HEK293 (cell line): ENCODE results near the gene SULF2.

ENCODE experiments used
- CTCF ChIA-PET: fragments of 350-600 bp; formaldehyde crosslinking; extraction: SDS; loops from one replicate; lab custom pipeline; 2021; ENCODE audit warnings: antibody characterized with exemption; lab: Yijun Ruan, JAX
- POLR2A ChIA-PET: fragments of 300-600 bp; formaldehyde crosslinking; extraction: SDS; loops from one replicate; lab custom pipeline; 2020; ENCODE audit warnings: antibody characterized with exemption, inconsistent platforms; lab: Yijun Ruan, JAX
- H3K27ac ChIP-seq: fragments of 200-500 bp; sonication (Bioruptor generic); 2 replicates; pipeline ENCODE4 v1.5.1; 2014; ENCODE audit warnings: low read depth, low read length, control low read depth, inconsistent platforms; ENCODE audit errors: extremely low read depth
- H3K36me3 ChIP-seq, 2 experiments: fragments of 200-500 bp in 1 of 2; sonication (Bioruptor generic) in 1 of 2; 1 replicate in 1 of 2; 2 replicates in 1 of 2; pipeline ENCODE4 v1.5.1; 2014 to 2017; ENCODE audit warnings: inconsistent platforms in 2 of 2, low read length in 2 of 2; ENCODE audit not compliant: control insufficient read depth in 2 of 2, insufficient read depth in 1 of 2
- H3K4me1 ChIP-seq: fragments of 200-500 bp; sonication (Bioruptor generic); 2 replicates; pipeline ENCODE4 v1.5.1; 2014; ENCODE audit warnings: mild to moderate bottlenecking, low read length, inconsistent platforms; ENCODE audit not compliant: control insufficient read depth, insufficient read depth
- H3K4me3 ChIP-seq: 2 replicates; pipeline ENCODE4 v1.5.1; 2011; ENCODE audit warnings: low read depth, mild to moderate bottlenecking, control low read depth, low read length, moderate library complexity
- H3K9me3 ChIP-seq: fragments of 200-500 bp; sonication (Bioruptor generic); 2 replicates; pipeline ENCODE4 v1.5.1; 2014; ENCODE audit warnings: low read depth, low read length, inconsistent platforms; ENCODE audit not compliant: control insufficient read depth, insufficient read depth
- FEZF1 ChIP-seq: fragments of 450-650 bp; formaldehyde crosslinking; IDR thresholded peaks from 2 replicates; pipeline ENCODE4 v1.5.1; 2016; ENCODE audit warnings: missing biosample characterization, missing genetic modification characterization
- GFI1B ChIP-seq: fragments of 450-650 bp; formaldehyde crosslinking; IDR thresholded peaks from 2 replicates; pipeline ENCODE4 v1.5.1; 2016; ENCODE audit warnings: missing biosample characterization, missing genetic modification characterization
- INSM2 ChIP-seq: fragments of 450-650 bp; formaldehyde crosslinking; IDR thresholded peaks from 2 replicates; pipeline ENCODE4 v1.5.1; 2016; ENCODE audit warnings: missing biosample characterization, missing genetic modification characterization
- MZF1 ChIP-seq: fragments of 450-650 bp; formaldehyde crosslinking; IDR thresholded peaks from 2 replicates; pipeline ENCODE4 v1.5.1; 2017; ENCODE audit warnings: missing biosample characterization, missing genetic modification characterization, borderline replicate concordance
- OSR2 ChIP-seq: fragments of 450-650 bp; formaldehyde crosslinking; IDR thresholded peaks from 2 replicates; pipeline ENCODE4 v1.5.1; 2016; ENCODE audit warnings: missing biosample characterization, missing genetic modification characterization
- OVOL3 ChIP-seq: fragments of 450-650 bp; formaldehyde crosslinking; IDR thresholded peaks from 2 replicates; pipeline ENCODE4 v1.5.1; 2016; ENCODE audit warnings: missing biosample characterization, missing genetic modification characterization
- PRDM6 ChIP-seq: fragments of 450-650 bp; formaldehyde crosslinking; IDR thresholded peaks from 2 replicates; pipeline ENCODE4 v1.5.1; 2017; ENCODE audit warnings: missing biosample characterization, missing genetic modification characterization
- SP7 ChIP-seq: fragments of 450-650 bp; formaldehyde crosslinking; IDR thresholded peaks from 2 replicates; pipeline ENCODE4 v1.5.1; 2016; ENCODE audit warnings: missing biosample characterization, missing genetic modification characterization
- WT1 ChIP-seq: fragments of 450-650 bp; formaldehyde crosslinking; IDR thresholded peaks from 2 replicates; pipeline ENCODE4 v1.5.1; 2016; ENCODE audit warnings: missing biosample characterization, missing genetic modification characterization
- YY1 ChIP-seq: fragments of 450-650 bp; formaldehyde crosslinking; IDR thresholded peaks from 2 replicates; pipeline ENCODE4 v1.5.1; 2018; ENCODE audit warnings: missing biosample characterization, missing genetic modification characterization
- ZBTB20 ChIP-seq: fragments of 450-650 bp; formaldehyde crosslinking; IDR thresholded peaks from 2 replicates; pipeline ENCODE4 v1.5.1; 2016; ENCODE audit warnings: missing biosample characterization, missing genetic modification characterization
- ZFHX2 ChIP-seq: fragments of 450-650 bp; formaldehyde crosslinking; conservative IDR thresholded peaks from 2 replicates; pipeline ENCODE4 v1.5.1; 2016; ENCODE audit warnings: missing biosample characterization, missing genetic modification characterization
- ZNF148 ChIP-seq: fragments of 450-650 bp; formaldehyde crosslinking; IDR thresholded peaks from 2 replicates; pipeline ENCODE4 v1.5.0; 2017; ENCODE audit warnings: missing biosample characterization, missing genetic modification characterization, borderline replicate concordance
- ZNF266 ChIP-seq: fragments of 450-650 bp; formaldehyde crosslinking; IDR thresholded peaks from 2 replicates; pipeline ENCODE4 v1.5.1; 2016; ENCODE audit warnings: missing biosample characterization, missing genetic modification characterization, low read depth
- ZNF366 ChIP-seq: fragments of 450-650 bp; formaldehyde crosslinking; conservative IDR thresholded peaks from 2 replicates; pipeline ENCODE4 v1.5.1; 2016; ENCODE audit warnings: missing biosample characterization, missing genetic modification characterization
- ZNF561 ChIP-seq: fragments of 450-650 bp; IDR thresholded peaks from 2 replicates; pipeline ENCODE4 v1.5.1; 2018; ENCODE audit warnings: missing biosample characterization, missing genetic modification characterization, borderline replicate concordance
- ZNF600 ChIP-seq: fragments of 450-650 bp; formaldehyde crosslinking; IDR thresholded peaks from 2 replicates; pipeline ENCODE4 v1.5.1; 2016; ENCODE audit warnings: missing biosample characterization, missing genetic modification characterization
- ZNF610 ChIP-seq: fragments of 450-650 bp; formaldehyde crosslinking; IDR thresholded peaks from 2 replicates; pipeline ENCODE4 v1.5.1; 2016; ENCODE audit warnings: missing biosample characterization, missing genetic modification characterization, borderline replicate concordance
- ZNF658 ChIP-seq: fragments of 450-650 bp; formaldehyde crosslinking; IDR thresholded peaks from 2 replicates; pipeline ENCODE4; 2016; ENCODE audit warnings: missing biosample characterization, missing genetic modification characterization
- ZNF777 ChIP-seq: fragments of 450-650 bp; formaldehyde crosslinking; IDR thresholded peaks from 2 replicates; pipeline ENCODE4 v1.5.1; 2017; ENCODE audit warnings: missing biosample characterization, missing genetic modification characterization, borderline replicate concordance
- ZXDB ChIP-seq: fragments of 450-650 bp; formaldehyde crosslinking; IDR thresholded peaks from 2 replicates; pipeline ENCODE4 v1.5.1; 2016; ENCODE audit warnings: missing biosample characterization, missing genetic modification characterization
- TF ChIP-seq, protein P1 (sequence below): fragments of 450-650 bp; formaldehyde crosslinking; IDR thresholded peaks from 2 replicates; pipeline ENCODE4 v1.5.1; 2016; ENCODE audit warnings: missing biosample characterization, missing genetic modification characterization
- TF ChIP-seq, protein P2 (sequence below): fragments of 450-650 bp; IDR thresholded peaks from 2 replicates; pipeline ENCODE4 v1.5.1; 2018; ENCODE audit warnings: missing biosample characterization, mild to moderate bottlenecking, missing genetic modification characterization
- TF ChIP-seq, protein P3 (sequence below): fragments of 450-650 bp; formaldehyde crosslinking; IDR thresholded peaks from 2 replicates; pipeline ENCODE4 v1.5.1; 2016; ENCODE audit warnings: missing biosample characterization, missing genetic modification characterization

SULF2 gene

GRCh38 chr20:47789764-47790579, 4.7 kb upstream of the SULF2 start (continued):
- TF ChIP-seq, protein P1, sequence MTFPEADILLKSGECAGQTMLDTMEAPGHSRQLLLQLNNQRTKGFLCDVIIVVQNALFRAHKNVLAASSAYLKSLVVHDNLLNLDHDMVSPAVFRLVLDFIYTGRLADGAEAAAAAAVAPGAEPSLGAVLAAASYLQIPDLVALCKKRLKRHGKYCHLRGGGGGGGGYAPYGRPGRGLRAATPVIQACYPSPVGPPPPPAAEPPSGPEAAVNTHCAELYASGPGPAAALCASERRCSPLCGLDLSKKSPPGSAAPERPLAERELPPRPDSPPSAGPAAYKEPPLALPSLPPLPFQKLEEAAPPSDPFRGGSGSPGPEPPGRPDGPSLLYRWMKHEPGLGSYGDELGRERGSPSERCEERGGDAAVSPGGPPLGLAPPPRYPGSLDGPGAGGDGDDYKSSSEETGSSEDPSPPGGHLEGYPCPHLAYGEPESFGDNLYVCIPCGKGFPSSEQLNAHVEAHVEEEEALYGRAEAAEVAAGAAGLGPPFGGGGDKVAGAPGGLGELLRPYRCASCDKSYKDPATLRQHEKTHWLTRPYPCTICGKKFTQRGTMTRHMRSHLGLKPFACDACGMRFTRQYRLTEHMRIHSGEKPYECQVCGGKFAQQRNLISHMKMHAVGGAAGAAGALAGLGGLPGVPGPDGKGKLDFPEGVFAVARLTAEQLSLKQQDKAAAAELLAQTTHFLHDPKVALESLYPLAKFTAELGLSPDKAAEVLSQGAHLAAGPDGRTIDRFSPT = peak; percentile 45; the same call in 1 of the 2 replicates
- TF ChIP-seq ZNF148 = no peak

DNA sequence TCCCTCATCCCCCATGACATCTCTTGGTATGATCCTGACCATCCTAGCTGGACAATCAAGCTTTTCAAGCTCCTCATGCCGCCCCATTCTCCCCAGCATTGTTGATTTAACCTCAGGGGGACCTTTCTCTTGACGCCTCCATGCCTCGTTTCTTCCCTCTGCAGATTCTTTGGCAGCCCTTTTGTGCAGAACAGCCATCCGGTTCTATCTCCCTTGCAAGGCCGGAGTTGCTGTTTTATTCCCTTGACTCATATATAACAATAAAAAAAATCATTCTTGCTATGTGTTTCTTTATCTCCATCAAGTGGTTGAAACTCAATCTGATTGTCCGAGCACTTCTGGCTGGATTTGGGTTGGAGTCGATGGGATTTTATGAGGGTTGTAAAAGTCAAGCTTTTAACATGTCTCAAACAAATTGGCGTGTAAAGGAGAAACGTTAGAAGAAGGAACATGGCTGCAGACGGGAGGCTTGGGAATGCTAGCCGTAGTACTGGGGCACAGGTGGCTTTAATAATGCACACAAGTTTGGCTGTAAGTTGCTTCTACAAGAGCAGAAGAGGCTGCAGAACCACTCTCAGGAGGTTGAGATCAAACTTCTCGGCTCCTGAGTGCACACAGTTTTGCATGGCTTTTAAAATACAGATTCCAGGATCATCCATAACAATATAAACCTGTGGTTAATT, 3.9 kb upstream of the SULF2 start:
- peaks cover 20% of the 10 kb centered on the region for H3K4me1 ChIP-seq
- H3K9me3 ChIP-seq = no peaks in the 10 kb centered on the region
- H3K36me3 ChIP-seq = no peaks in the 10 kb centered on the region
- no peak overlapping the region for H3K4me3 ChIP-seq
- H3K27ac ChIP-seq = peak overlapping the region; percentile 47; the same call in 1 of the 2 replicates
- CTCF ChIA-PET = interaction anchor here (1.5 kb wide), 1 partner anchor 832 kb away, joined by 3 read pairs; no protein-coding TSS in a partner anchor
- POLR2A ChIA-PET = no interaction called here
- TF ChIP-seq FEZF1 = peak; percentile 88
- TF ChIP-seq ZNF266 (tag by site-specific recombination) = no peak
- TF ChIP-seq ZNF366 (tag by site-specific recombination) = 0 out of 2 replicates have a peak, but pooled peaks have one; percentile 15
- TF ChIP-seq ZNF561 = peak; percentile 78
- TF ChIP-seq, protein P2, sequence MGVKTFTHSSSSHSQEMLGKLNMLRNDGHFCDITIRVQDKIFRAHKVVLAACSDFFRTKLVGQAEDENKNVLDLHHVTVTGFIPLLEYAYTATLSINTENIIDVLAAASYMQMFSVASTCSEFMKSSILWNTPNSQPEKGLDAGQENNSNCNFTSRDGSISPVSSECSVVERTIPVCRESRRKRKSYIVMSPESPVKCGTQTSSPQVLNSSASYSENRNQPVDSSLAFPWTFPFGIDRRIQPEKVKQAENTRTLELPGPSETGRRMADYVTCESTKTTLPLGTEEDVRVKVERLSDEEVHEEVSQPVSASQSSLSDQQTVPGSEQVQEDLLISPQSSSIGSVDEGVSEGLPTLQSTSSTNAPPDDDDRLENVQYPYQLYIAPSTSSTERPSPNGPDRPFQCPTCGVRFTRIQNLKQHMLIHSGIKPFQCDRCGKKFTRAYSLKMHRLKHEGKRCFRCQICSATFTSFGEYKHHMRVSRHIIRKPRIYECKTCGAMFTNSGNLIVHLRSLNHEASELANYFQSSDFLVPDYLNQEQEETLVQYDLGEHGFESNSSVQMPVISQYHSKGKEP (tag by site-specific recombination) = peak; percentile 50
- TF ChIP-seq SP7 (tag by site-specific recombination) = peak; percentile 46
- TF ChIP-seq MZF1 (tag by site-specific recombination) = peak; percentile 27; the same call in 1 of the 2 replicates
- peak; percentile 85 for TF ChIP-seq ZXDB (tag by site-specific recombination)
- TF ChIP-seq ZNF658 (tag by site-specific recombination) = no peak
- peak; percentile 82 for TF ChIP-seq ZFHX2 (tag by site-specific recombination)
- peak; percentile 49; the same call in 1 of the 2 replicates for TF ChIP-seq ZNF600 (tag by site-specific recombination)
- no peak for TF ChIP-seq ZNF777
- peak; percentile 95 for TF ChIP-seq PRDM6
- peak; percentile 41; the same call in 1 of the 2 replicates for TF ChIP-seq ZNF610 (tag by site-specific recombination)
- peak; percentile 52; the same call in 1 of the 2 replicates for TF ChIP-seq GFI1B
- TF ChIP-seq, protein P3, sequence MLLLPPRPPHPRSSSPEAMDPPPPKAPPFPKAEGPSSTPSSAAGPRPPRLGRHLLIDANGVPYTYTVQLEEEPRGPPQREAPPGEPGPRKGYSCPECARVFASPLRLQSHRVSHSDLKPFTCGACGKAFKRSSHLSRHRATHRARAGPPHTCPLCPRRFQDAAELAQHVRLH (tag by site-specific recombination) = 0 out of 2 replicates have a peak, but pooled peaks have one; percentile 38
- peak; percentile 46; the same call in 1 of the 2 replicates for TF ChIP-seq YY1 (tag by site-specific recombination)
- TF ChIP-seq INSM2 (tag by site-specific recombination) = 0 out of 2 replicates have a peak, but pooled peaks have one; percentile 25
- TF ChIP-seq OSR2 (tag by site-specific recombination) = peak; percentile 82
- TF ChIP-seq OVOL3 (tag by site-specific recombination) = peak; percentile 88
- peak; percentile 98 for TF ChIP-seq ZBTB20 (tag by site-specific recombination)
- TF ChIP-seq WT1 (tag by site-specific recombination) = peak; percentile 65
